BLaER1 (cell line): Measurements from ENCODE around the gene KCNQ1OT1.

ENCODE experiments used
- H3K27ac ChIP-seq: shearing (Covaris generic); formaldehyde crosslinking; 2 replicates; pipeline ENCODE4 v1.8.1; 2022
- H3K27me3 ChIP-seq: shearing (Covaris generic); formaldehyde crosslinking; 2 replicates; pipeline ENCODE4 v1.8.1; 2022
- H3K36me3 ChIP-seq: shearing (Covaris generic); formaldehyde crosslinking; 2 replicates; pipeline ENCODE4 v1.8.1; 2022
- H3K4me1 ChIP-seq: shearing (Covaris generic); formaldehyde crosslinking; 2 replicates; pipeline ENCODE4 v1.8.1; 2022
- H3K4me2 ChIP-seq: shearing (Covaris generic); formaldehyde crosslinking; 2 replicates; pipeline ENCODE4 v1.8.1; 2022
- H3K4me3 ChIP-seq: shearing (Covaris generic); formaldehyde crosslinking; 2 replicates; pipeline ENCODE4 v1.8.1; 2022
- H3K9ac ChIP-seq: shearing (Covaris generic); formaldehyde crosslinking; 2 replicates; pipeline ENCODE4 v1.8.1; 2022
- H3K9me3 ChIP-seq: shearing (Covaris generic); formaldehyde crosslinking; 2 replicates; pipeline ENCODE4 v1.8.1; 2022
- H4K20me1 ChIP-seq: shearing (Covaris generic); formaldehyde crosslinking; 2 replicates; pipeline ENCODE4 v1.8.1; 2022
- Cebpa-rat ChIP-seq: shearing (Covaris generic); IDR thresholded peaks from 2 replicates; pipeline ENCODE4 v1.8.1; 2022

The KCNQ1OT1 gene

DNA sequence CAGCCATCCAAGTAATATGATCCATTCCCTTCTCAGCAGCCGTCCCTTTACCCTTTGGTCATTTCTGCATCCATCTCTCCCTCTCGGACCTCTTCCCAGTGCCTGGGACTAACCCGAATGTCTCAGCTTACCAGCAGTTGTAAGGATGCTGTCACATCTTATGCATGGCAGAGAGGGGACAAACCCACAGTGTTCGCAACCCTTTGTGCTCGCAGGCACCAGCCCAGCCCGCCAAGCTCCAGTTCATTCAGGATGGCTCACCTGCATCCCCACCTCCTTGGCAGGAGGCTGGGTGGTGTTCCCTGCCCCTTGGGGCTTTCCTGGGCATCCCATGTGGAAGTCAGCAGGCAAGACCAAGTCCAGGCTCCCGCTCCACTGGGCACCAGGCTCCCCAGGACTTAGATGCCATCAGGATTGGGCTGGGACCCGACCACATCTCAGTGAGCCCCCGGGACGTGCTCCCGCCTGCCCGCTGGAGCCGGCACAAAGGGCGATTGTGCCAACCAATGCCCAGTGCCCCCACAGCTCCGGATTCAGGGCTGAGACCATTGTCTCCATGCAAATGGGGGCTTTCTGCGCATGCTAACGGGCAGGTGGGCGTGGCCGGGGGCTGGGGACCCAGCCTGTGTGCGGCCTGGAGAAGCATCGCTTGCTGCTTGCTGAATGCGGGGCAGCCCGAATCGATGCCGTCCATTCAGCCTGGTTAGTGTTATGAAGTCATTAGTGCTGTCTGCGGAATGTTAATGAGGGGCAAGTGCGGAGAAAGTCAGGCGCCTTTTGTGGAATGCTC lies 108.6 kb downstream of the KCNQ1OT1 start:
- no peak overlapping the region for H3K4me3 ChIP-seq
- no peak for TF ChIP-seq Cebpa-rat
- H3K27me3 ChIP-seq = no peaks in the 10 kb centered on the region
- no peak overlapping the region for H3K27ac ChIP-seq
- no peak overlapping the region for H3K4me2 ChIP-seq
- no peaks in the 10 kb centered on the region for H3K9me3 ChIP-seq
- no peaks in the 10 kb centered on the region for H4K20me1 ChIP-seq
- no peak overlapping the region for H3K9ac ChIP-seq
- no peaks in the 10 kb centered on the region for H3K4me1 ChIP-seq
- H3K36me3 ChIP-seq = no peaks in the 10 kb centered on the region; the same call in 1 of the 2 replicates

DNA sequence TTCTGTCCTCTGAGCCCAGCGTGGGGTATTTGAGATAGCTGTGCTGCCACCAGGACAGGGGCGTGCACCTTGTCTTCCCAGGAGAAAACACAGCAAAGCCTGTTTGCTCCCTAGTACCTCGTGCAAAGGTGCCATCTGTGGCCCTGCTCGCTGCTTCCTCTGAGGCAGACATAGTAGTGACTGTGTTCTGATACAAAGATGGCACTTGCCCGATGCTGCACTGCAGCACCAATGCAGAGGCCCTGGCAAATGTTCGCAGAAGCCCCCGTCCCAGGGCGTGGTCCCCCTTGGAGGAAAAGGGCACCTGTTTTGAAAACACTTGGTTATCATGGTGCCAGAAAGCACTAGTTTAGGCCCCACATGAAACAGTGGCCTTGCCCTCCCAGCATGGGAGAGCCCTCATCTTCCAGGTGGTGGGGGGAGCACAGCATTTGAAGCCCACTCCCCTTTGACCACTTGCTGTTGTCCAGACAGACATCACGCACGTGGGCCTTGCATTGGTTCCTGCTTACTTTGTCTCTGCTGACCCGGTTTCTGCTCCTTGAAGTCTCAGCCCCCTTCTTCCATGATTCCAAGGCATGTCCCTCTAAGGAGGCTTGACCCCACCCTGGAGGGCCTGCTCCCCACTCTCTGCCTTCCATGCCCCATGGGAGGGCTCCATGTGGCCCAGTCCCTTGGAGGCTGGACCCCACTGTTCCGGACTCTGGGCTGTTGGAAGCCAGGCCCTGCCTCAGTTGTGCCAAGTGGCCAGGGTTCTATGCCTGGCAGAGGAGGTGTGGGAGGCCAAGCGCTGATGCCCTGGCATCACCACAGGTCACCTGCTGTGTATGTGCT lies 109.4 kb downstream of the KCNQ1OT1 start:
- Histone ChIP-seq H4K20me1 (no peaks in the 10 kb centered on the region), H3K27me3 (no peaks in the 10 kb centered on the region), H3K27ac (no peak overlapping the region), H3K4me3 (no peak overlapping the region), H3K9me3 (no peaks in the 10 kb centered on the region), H3K36me3 (no peaks in the 10 kb centered on the region; the same call in 1 of the 2 replicates), H3K9ac (no peak overlapping the region), H3K4me2 (no peak overlapping the region), H3K4me1 (no peaks in the 10 kb centered on the region)
- TF ChIP-seq Cebpa-rat = no peak

DNA sequence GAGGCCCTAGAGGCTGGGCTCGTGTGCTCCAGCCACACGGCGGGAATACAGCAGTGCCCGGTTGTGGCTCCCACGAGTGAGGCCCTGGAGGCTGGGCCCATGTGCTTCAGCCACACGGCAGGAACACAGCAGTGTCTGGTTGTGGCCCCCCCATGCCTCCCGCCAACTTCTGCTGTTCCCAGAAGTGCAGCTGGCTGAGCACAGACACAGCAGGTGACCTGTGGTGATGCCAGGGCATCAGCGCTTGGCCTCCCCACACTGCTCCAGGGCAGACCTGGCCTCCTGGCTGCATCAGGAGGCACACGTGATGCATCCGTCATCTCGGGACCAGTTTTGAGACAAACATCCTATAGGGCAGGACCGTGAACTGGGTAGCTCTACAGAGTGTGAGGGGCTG lies 110.3 kb downstream of the KCNQ1OT1 start:
- no peaks in the 10 kb centered on the region for H3K4me1 ChIP-seq
- no peaks in the 10 kb centered on the region for H4K20me1 ChIP-seq
- no peak overlapping the region for H3K9ac ChIP-seq
- H3K4me2 ChIP-seq = no peak overlapping the region
- TF ChIP-seq Cebpa-rat = no peak
- no peaks in the 10 kb centered on the region for H3K27me3 ChIP-seq
- H3K27ac ChIP-seq = no peak overlapping the region
- H3K9me3 ChIP-seq = no peaks in the 10 kb centered on the region
- H3K4me3 ChIP-seq = no peak overlapping the region
- H3K36me3 ChIP-seq = no peaks in the 10 kb centered on the region; the same call in 1 of the 2 replicates

DNA sequence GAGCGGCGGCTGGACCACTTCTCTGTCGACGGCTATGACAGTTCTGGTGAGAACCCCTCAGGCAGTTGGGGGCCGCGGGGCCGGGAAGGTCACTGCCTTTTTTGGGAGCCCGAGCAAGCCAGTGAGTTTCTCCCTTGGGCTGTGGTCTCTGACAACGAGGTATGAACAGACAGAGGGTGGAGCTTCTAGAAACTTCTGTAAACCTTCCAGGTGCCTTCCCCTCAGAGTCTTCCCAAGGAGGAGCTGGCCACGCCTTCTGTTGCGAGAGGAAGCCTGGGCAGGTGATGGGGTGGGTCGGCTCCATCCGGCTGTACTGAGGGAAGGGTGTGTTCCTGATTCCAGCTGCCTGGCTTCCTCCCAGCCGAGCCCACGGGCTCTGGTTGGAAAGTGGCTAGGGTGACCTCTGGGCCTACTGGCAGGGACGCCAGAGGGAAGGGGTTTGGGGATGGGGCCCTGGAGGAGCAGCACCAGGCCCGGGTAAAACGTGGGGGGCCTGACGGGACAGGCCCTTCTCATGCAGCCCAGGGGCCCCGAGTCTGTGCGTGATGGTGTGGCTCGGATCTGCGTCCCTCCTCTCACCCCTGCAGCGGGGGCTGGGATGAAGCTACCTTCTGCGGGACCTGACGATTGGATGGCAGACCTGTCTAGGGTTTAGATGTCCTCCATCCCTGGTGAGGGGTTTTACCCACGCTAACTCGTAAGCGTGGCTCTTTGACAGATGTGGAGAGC lies 110.8 kb downstream of the KCNQ1OT1 start:
- Histone ChIP-seq H3K27ac (0 out of 2 replicates have a peak overlapping the region, but pooled peaks have one; percentile 22), H3K4me3 (no peak overlapping the region), H3K27me3 (no peaks in the 10 kb centered on the region), H3K4me1 (peaks cover under 1% of the 10 kb centered on the region), H3K36me3 (no peaks in the 10 kb centered on the region; the same call in 1 of the 2 replicates), H4K20me1 (no peaks in the 10 kb centered on the region), H3K9me3 (no peaks in the 10 kb centered on the region), H3K9ac (no peak overlapping the region), H3K4me2 (no peak overlapping the region)
- TF ChIP-seq Cebpa-rat = no peak

DNA sequence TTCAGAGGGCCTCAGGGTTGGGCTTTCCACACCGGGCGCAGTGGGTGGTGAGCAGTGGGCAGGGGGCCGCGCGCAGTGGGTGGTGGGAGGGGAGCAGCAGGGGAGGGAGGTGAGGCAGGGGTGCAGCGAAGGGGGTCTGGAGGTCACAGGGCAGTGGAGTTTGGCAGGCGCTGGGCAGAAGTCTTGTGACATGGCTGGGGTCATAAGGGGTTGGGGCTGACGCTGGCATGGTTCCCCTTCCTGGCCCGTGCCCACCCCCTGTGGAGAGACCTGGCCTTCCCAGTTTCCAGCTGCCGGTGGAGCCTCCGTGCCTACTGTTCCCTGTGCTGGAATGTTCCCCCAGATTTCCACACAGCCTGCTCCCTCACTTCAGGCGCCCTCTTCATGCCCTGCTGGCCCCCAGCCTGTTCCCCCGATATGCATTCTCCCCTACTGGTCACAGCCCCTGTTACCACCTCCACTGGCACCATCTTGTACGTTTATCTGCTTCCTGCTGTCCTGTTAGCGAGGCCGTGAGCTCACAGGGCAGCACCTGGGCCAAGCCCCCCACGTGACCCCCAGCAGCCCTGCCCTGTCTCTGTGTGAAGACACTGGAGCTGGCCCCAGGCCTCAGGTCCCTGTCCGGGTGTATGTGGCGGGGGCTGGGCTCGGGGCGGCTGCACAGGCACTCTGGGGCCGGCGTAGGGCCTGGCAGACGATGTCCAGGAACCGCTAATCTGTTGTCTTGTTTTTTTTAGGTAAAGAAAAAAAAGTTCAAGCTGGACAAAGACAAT lies 111.6 kb downstream of the KCNQ1OT1 start:
- Histone ChIP-seq H3K27ac (no peak overlapping the region), H4K20me1 (no peaks in the 10 kb centered on the region), H3K9me3 (no peaks in the 10 kb centered on the region), H3K36me3 (no peaks in the 10 kb centered on the region; the same call in 1 of the 2 replicates), H3K4me3 (no peak overlapping the region), H3K4me1 (peaks cover 9% of the 10 kb centered on the region), H3K4me2 (no peak overlapping the region), H3K27me3 (no peaks in the 10 kb centered on the region), H3K9ac (no peak overlapping the region)
- TF ChIP-seq Cebpa-rat = no peak

DNA sequence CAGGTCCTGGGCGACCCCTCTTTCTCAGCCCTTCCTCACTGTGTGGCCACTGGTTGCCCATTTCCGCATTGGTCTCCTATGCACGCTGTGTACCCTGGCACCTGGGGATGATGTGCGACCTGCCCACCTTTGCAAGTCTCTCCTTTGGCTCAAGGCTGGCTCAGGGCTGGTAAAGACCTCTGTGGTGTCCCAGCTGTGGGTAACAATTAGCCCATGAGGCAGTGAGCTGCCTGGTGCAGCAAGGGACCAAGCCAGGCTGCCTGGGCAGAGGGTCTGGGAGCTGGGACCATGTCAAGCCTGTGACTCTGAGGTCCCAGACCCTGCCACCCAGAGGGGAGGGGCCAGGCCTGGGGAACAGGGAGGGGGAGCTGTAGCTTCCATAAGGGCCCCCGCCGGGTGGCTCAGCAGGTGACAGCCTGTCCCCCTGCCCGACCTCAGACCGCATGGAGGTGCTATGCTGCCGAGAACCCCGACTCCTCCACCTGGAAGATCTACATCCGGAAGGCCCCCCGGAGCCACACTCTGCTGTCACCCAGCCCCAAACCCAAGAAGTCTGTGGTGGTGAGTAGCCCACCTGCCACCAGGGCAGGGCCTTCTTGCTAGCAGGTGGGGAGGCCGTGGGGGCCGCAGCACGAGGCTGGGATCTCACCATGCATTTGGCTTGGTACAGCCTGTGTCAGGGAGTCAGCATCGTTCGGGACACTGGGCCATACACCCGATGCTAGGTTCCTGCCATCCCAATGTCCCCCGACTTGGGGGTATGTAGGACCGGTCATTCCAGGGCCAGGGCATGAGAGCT lies 112.5 kb downstream of the KCNQ1OT1 start:
- H3K9ac ChIP-seq = no peak overlapping the region
- H3K9me3 ChIP-seq = no peaks in the 10 kb centered on the region
- H3K4me2 ChIP-seq = no peak overlapping the region
- H3K4me3 ChIP-seq = no peak overlapping the region
- no peak overlapping the region for H3K27ac ChIP-seq
- H3K36me3 ChIP-seq = no peaks in the 10 kb centered on the region; the same call in 1 of the 2 replicates
- no peaks in the 10 kb centered on the region for H4K20me1 ChIP-seq
- H3K27me3 ChIP-seq = no peaks in the 10 kb centered on the region
- peaks cover 17% of the 10 kb centered on the region for H3K4me1 ChIP-seq
- TF ChIP-seq Cebpa-rat = no peak

DNA sequence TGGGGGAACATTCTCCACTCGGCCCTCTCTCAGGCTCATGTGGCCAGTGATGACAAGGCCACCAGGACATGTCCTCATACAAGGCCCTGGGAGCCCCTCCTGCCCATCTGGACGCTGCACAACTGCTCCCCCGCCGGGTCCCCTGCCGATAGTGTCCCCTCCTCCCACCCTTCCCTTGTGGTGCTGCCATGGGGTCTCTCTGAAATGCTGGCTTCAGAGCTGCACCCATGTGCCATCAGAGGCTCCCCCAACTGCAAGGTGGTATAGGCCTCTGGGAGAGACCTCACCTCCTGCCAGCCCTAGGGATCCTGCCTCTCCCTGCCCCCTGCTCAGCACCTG lies 113.0 kb downstream of the KCNQ1OT1 start:
- H3K4me2 ChIP-seq = no peak overlapping the region
- no peaks in the 10 kb centered on the region; the same call in 1 of the 2 replicates for H3K36me3 ChIP-seq
- no peak overlapping the region for H3K9ac ChIP-seq
- no peaks in the 10 kb centered on the region for H3K27me3 ChIP-seq
- no peaks in the 10 kb centered on the region for H3K9me3 ChIP-seq
- TF ChIP-seq Cebpa-rat = no peak
- no peak overlapping the region for H3K27ac ChIP-seq
- H3K4me3 ChIP-seq = no peak overlapping the region
- H3K4me1 ChIP-seq = peaks cover 23% of the 10 kb centered on the region
- no peaks in the 10 kb centered on the region for H4K20me1 ChIP-seq

DNA sequence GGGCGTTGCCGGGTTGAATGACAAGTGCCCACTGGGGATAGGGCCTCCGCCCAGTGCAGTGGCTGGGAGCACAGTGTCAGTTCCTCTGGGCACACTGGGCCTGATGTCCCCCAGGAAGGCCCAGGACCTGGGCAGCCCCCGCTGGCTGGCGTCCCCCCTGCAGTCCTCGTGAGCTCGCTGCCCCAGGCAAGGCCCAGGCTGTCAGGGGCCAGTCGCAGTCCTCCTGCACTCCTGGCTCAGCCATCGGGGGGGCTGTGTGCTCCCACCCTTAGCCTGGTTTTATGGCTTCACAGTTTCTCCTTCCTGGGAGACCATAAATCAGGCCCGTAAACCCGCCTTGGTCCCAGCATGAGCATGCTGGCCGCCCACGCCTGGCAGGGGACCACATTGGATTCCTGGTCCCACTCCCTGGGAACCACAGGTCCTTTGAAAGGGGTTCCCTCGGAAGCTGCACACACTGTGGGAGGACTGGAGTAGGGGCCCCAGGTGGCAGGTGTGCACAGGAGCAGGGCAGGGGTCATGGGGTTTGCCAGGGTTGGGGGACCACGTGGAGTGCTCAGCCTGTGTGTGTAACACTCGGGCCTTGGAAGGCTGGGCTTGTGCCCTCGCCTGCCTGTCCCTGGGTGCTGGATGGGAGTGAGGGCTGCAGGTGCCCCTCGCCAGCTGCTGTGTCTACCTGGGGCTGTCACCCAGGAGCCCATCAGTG lies 113.6 kb downstream of the KCNQ1OT1 start:
- H3K4me2 ChIP-seq = no peak overlapping the region
- no peak overlapping the region for H3K27ac ChIP-seq
- no peak for TF ChIP-seq Cebpa-rat

More for the DNA sequence above, 113.6 kb downstream of the KCNQ1OT1 start:
- peaks cover 28% of the 10 kb centered on the region for H3K4me1 ChIP-seq
- no peaks in the 10 kb centered on the region for H3K9me3 ChIP-seq
- no peaks in the 10 kb centered on the region for H4K20me1 ChIP-seq
- no peaks in the 10 kb centered on the region for H3K27me3 ChIP-seq
- no peak overlapping the region for H3K9ac ChIP-seq
- H3K36me3 ChIP-seq = no peaks in the 10 kb centered on the region; the same call in 1 of the 2 replicates
- H3K4me3 ChIP-seq = no peak overlapping the region
